PC-9 (cell line): Measurements from ENCODE around the gene ITPRIP.

Experiments
- EZH2 ChIP-seq: fragments of 200-600 bp; sonication (generic); IDR thresholded peaks from 2 replicates; pipeline ENCODE4 v1.8.0; 2017; ENCODE audit warnings: antibody characterized with exemption, low read depth
- TF ChIP-seq, protein P1 (sequence below): fragments of 200-600 bp; sonication (generic); conservative IDR thresholded peaks from 2 replicates; pipeline ENCODE4 v1.6.1; 2017; ENCODE audit warnings: mixed run types, antibody characterized with exemption, mild to moderate bottlenecking, moderate library complexity

DNA sequence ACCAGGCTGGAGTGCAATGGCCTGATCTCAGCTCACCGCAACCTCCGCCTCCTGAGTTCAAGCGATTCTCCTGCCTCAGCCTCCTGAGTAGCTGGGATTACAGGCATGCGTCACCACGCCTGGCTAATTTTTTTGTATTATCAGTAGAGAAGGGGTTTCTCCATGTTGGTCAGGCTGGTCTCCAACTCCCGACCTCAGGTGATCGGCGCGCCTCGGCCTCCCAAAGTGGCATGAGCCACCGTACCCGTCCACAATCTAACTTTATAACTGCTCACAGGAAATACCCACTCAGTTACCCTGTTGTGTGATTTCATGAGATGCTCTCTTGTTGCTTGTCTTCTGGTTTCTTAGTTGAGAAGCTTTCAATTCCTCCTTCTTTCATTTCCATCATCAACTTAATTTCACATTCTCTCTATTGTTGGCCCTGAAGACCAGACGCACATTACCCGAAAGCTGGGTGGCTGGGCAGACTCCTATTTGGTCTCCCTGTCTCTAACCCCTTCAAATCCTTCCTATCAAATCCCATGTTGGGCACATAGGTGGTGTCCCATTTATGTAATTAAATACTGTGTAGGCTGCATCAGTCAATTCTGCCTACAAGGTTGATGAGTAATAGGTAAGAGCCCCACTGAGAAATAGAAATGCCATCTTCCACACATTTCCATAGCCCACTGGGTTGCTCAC lies 70.4 kb downstream of the ITPRIP start:
- TF ChIP-seq EZH2 = no peak
- TF ChIP-seq, protein P1, sequence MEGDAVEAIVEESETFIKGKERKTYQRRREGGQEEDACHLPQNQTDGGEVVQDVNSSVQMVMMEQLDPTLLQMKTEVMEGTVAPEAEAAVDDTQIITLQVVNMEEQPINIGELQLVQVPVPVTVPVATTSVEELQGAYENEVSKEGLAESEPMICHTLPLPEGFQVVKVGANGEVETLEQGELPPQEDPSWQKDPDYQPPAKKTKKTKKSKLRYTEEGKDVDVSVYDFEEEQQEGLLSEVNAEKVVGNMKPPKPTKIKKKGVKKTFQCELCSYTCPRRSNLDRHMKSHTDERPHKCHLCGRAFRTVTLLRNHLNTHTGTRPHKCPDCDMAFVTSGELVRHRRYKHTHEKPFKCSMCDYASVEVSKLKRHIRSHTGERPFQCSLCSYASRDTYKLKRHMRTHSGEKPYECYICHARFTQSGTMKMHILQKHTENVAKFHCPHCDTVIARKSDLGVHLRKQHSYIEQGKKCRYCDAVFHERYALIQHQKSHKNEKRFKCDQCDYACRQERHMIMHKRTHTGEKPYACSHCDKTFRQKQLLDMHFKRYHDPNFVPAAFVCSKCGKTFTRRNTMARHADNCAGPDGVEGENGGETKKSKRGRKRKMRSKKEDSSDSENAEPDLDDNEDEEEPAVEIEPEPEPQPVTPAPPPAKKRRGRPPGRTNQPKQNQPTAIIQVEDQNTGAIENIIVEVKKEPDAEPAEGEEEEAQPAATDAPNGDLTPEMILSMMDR = no peak
